Measurements from ENCODE around the gene PHKG2.
A peak's percentile ranks its signal among the peaks of the same experiment; 100 is the strongest.

The PHKG2 gene

DNA sequence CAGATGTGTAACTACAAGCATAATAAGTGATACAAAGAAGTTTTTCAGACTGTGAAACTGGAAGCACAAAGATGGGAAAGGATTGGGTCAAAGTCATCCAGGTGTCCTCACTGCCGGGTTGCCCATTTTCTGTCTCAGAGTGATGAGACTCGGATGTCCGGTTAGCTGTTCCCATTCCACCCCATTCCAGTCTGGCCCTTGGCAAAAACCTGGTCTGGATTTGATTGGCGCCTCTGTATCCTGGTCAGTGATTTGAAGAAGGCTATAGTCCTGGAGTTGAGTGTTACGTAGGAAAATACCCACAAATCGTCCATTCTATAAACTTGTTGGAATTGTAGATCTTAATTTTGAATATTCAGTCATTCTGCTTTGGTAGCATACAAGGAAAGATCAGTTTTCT is 19.9 kb upstream of the PHKG2 start:
- DNase-seq (ENCODE audit: low spot score), result no peak

DNA sequence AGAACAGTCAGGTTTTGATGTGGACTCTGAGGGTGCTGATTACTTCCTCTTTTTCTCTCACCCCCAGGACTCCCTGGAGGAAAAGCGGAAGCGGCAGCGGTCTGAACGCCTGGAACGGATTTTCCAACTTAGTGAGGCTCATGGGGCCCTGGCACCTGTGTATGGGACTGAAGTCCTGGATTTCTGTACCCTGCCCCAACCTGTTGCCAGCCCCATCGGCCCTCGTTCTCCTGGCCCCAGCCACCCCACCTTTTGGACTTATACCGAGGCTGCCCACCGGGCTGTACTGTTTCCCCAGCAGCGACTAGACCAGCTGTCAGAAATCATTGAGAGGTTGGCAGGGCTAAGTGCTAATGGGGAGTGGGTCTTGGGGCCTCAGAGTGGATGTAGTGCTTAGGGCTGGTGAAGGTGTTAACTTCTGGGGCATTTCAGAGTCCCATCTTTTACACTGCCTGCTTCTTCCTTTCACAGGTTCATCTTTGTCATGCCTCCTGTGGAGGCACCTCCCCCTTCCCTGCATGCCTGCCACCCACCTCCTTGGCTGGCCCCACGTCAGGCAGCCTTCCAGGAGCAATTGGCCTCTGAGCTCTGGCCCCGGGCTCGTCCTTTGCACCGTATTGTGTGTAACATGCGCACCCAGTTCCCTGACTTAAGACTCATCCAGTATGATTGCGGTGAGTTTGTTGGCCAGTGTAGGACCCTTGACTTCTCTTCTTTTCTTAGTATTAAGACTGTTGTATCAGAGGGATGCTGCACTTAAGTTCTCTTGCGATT is 19.1 kb upstream of the PHKG2 start:
- DNase-seq (ENCODE audit: low spot score), result no peak

DNA sequence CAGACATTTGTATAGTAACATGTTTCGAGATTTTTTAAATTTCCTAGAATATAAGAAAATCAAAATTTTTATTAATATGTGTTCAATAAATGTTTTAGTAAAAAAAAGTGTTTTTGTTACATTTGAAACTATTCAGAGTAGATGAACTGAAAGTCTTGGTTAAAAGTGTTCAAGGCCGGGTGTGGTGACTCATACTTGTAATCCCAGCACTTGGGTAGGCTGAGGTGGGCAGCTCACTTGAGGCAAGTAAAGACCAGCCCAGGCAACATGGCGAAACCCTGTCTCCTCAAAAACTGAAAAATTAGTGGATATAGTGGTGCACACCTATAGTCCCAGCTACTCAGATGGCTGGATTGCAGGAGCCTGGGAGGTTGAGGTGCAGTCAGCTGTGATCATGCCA is 16.8 kb upstream of the PHKG2 start:
- DNase-seq (ENCODE audit: low spot score), result no peak

DNA sequence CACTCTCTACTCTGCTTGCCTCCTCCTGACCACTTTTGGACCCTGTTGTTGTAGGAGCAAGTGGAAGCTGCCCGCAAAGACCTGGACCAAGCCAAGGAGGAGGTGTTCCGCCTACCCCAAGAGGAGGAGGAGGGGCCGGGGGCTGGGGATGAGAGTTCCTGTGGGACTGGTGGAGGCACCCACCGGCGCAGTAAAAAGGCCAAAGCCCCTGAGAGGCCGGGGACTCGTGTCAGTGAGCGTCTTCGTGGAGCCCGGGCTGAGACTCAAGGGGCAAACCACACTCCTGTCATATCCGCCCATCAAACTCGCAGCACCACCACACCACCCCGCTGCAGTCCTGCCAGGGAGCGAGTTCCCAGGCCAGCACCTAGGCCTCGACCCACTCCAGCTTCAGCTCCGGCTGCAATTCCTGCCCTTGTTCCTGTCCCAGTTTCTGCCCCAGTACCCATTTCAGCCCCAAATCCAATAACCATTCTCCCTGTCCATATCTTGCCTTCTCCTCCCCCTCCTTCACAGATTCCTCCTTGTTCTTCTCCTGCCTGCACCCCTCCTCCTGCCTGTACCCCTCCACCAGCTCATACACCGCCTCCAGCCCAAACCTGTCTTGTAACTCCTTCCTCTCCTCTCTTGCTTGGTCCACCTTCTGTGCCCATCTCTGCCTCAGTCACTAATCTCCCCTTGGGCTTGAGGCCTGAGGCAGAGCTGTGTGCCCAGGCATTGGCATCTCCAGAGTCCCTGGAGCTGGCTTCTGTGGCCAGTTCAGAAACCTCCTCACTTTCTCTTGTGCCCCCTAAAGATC is 11.0 kb upstream of the PHKG2 start:
- no peak for DNase-seq (ENCODE audit: low spot score)

DNA sequence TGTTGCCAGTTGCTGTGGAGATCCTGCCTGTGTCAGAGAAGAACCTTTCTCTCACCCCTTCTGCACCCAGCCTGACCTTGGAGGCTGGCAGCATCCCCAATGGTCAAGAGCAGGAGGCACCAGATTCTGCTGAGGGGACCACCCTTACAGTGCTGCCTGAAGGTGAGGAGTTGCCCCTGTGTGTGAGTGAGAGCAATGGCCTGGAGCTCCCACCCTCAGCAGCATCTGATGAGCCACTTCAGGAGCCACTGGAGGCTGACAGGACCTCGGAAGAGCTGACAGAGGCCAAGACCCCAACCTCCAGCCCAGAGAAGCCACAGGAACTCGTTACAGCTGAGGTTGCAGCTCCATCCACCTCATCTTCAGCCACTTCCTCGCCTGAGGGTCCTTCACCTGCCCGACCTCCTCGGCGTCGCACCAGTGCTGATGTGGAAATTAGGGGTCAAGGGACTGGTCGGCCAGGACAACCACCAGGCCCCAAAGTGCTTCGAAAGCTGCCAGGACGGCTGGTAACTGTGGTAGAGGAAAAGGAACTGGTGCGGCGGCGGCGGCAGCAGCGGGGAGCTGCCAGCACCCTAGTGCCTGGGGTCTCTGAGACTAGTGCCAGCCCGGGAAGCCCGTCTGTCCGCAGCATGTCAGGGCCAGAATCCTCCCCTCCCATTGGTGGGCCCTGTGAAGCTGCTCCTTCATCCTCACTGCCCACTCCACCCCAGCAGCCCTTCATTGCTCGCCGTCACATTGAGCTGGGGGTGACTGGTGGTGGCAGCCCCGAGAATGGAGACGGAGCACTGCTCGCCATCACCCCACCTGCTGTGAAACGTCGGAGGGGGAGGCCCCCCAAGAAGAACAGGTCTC is 10.2 kb upstream of the PHKG2 start:
- DNase-seq (ENCODE audit: low spot score), result no peak

DNA sequence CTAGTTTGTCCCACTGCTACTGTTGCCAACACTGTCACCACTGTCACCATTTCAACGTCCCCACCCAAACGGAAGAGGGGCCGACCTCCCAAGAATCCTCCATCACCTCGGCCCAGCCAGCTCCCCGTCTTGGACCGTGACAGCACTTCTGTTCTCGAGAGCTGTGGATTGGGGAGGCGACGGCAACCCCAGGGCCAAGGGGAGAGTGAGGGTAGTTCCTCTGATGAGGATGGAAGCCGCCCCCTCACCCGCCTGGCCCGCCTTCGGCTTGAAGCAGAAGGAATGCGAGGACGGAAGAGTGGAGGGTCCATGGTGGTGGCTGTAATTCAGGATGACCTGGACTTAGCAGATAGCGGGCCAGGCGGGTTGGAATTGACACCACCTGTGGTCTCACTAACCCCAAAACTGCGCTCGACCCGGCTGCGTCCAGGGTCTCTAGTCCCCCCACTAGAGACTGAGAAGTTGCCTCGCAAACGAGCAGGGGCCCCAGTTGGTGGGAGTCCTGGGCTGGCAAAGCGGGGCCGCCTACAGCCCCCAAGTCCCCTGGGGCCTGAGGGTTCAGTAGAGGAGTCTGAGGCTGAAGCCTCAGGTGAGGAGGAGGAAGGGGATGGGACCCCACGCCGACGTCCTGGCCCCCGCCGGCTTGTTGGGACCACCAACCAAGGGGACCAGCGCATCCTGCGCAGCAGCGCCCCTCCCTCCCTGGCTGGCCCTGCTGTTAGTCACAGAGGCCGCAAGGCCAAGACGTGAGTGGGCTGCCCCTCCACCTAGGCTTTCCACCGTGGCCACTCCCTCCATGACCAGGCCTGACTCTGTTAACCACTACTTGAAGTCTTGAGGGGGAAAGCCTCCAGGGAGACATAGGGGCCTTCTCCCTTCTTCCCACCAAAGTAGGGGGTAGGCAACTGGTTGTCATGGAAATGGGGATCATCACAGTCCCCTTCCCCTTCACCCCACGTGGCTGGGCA is 9.0 kb upstream of the PHKG2 start:
- DNase-seq (ENCODE audit: low spot score), result no peak

DNA sequence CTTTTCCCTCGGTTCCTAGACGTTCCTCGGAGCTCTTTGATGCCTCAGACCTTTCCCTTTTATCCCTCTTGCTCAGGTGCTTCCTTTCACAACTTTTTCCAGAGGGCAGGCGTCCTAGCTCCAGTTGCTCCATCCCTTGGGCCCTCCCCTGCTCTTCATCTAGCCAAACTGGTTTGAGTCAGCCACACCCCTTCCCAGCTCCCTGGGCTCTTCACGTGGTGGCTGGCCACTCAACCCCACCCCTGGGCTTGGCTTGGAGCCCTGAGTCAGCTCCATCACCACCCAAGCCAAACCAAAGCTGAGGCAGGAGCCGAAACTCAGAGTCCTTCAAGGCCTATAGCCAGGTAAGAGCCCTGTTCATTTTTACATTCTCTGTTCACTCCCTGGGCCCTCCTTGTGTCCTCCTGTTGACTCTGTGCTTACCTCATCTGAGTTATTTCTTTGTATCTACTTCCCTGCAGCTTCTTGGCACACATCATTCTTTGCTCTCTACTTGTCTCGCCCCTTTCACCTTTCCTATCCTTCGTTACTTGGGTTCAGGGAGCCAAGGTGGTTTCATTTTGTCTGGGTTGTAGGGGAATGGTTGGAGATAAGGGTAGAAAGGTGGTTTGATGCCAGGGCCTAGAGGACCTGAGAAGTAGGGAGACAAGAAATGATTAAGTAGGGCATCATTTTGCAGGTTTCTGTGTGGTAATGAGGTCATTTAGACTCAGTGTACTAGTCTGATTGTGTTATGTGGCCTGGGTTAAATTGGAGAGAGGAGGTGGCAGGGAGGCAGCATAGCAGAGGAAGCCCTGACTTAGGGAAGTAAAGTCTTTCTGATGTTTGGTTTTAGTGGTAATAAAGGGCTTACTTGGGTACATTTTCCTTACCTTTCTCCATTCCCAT is 7.6 kb upstream of the PHKG2 start:
- DNase-seq (ENCODE audit: low spot score), result no peak

DNA sequence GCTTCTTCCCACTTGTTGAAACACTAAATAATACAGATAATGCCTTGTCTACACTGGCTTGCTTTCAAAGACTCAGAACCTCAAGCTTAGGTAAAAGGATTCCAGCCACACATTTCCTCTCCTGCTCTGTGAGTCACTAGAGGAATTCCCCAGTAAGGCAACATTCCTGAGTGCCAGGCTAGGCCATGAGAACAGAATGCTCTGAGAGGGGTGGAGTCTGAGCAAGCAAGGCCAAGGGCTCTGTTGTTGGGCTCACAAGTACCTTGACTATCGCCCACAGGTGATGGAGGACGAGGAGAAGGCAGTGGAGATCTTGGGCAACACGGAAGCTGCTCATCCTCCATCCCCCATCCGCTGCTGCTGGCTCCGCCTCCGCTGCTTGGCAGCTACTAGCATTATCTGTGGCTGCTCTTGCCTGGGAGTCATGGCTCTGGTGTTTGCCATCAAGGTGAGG is 6.7 kb upstream of the PHKG2 start:
- peak; percentile 45 for DNase-seq (ENCODE audit: low spot score)

DNA sequence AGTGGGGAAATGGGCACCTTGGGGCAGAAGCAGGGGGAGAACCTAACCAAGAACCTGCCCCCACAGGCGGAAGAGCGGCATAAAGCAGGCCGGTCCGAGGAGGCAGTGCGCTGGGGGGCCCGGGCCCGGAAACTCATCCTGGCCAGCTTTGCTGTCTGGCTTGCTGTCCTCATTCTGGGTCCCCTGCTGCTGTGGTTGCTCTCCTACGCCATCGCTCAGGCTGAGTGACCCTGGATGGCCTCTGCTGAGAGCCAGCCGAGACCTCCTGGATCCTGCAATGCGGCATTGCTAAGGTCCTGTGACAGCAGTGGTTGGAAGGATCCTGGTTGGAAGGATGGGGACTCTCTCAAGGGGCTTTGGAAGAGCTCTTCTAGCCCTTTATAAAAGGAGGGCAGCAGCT is 4.5 kb upstream of the PHKG2 start:
- DNase-seq (ENCODE audit: low spot score), result no peak

DNA sequence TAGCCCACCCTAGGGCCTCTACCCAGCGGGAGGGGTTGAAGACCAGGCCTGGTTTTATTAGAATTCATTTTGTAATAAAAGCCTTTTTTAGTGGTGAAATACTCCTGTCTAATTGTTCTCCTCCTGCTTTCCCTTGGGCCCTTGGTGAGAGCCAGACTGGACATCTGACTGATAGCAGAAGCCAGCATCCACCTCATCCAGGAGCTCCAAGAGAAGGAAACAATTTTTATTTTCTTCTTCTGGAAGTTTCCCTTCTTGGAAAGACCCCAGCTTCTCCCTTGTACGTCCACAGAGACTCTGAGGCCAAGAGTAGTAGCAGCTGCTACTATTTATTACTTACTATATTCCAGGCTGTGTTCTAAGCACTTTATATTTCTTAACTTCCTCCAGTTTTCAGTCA is 4.0 kb upstream of the PHKG2 start:
- no peak for DNase-seq (ENCODE audit: low spot score)

DNA sequence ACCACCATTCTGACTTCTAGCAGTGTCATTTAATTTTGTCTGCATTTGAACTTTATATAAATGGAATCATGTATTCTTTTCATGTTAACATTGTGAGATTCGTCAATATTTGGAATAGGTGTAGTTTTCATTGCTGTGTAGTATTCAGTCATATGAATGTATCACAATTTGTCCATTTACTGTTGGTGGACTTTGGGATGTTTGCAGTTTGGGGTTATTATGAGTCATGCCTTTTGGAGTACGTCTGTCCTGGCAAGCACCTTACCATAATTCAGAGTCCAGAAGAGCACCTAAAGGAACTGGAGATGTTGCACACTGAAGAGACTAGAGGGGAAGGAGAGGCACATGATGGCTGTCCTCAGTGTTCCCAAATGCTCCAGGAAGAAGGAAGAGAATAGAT is 3.1 kb upstream of the PHKG2 start:
- DNase-seq (ENCODE audit: low spot score), result no peak

DNA sequence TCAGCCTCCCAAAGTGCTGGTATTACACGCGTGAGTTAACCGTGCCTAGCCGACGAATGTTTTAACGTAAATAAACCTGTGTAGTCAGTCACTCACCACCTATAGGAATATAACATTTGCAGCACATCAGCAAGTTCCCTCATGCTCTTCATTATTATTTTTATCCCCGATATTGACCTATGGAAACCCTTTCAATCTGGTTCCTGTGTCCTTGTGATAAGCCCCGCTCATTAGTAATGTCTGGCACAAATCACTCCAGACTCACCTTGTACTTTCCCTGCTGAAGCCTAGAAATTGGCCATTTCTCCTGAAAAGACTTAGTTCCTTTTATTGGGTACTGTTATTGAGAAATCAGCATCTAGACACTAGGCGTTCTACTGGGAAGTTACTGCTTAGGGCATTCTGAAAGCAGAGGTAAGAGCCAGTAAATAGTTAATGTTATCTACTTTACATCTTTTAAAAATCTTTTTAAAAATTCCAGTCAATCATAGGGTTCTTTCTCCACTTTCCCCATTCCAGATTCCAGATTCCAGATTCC is 1.5 kb upstream of the PHKG2 start:
- no peak for DNase-seq (ENCODE audit: low spot score)

DNA sequence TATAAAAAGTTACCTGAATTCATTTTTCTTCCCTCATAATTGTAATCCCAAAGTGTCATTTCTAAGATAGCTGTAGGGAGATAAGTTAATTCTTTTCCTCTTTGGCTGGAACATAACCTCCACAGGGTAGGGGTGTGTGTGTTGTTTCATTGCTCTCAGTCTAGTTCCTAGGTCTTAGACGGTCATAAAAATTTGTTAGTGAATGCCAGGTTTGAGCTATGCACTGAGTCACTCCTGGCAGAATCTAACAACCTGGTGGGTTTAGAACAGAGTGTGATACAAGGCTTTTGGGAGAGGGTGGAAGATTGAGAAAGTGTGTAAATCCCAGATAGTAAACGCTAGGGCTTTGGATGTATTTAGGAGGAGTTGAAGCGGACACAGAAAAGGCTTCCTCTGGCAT is 894 bp upstream of the PHKG2 start:
- DNase-seq (ENCODE audit: low spot score), result peak; percentile 53

DNA sequence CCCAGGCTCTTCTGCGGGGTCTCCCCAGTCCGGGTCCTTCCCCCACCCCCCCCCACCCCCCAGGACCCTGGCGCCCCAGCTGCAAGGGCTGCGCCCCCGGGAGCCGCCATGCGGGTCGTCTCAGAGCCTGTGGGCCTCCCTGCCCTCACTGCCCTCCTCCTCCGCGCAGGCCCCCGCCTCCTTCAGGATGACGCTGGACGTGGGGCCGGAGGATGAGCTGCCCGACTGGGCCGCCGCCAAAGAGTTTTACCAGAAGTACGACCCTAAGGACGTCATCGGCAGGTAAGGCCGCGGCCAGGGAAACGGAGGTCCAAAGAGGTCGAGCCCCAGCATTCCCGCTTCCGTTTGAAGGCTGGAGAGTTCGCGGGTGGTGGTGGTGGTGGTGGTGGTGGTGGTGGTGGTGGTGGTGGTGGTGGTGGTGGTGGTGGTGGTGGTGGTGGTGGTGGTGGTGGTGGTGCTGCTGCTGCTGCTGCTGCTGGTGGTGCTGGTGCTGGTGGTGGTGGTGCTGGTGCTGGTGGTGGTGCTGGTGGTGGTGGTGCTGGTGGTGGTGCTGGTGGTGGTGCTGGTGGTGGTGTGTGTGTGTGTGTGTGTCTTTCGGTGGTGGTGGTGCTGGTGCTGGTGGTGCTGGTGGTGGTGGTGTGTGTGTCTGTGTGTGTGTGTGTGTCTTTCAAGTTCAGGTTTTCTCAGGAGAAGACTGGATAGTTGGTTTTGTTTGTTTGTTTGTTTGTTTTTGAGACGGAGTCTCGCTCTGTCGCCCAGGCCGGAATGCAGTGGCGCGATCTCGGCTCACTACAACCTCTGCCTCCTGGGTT is 615 bp downstream of the PHKG2 start:
- DNase-seq (ENCODE audit: low spot score), result peak; percentile 76

DNA sequence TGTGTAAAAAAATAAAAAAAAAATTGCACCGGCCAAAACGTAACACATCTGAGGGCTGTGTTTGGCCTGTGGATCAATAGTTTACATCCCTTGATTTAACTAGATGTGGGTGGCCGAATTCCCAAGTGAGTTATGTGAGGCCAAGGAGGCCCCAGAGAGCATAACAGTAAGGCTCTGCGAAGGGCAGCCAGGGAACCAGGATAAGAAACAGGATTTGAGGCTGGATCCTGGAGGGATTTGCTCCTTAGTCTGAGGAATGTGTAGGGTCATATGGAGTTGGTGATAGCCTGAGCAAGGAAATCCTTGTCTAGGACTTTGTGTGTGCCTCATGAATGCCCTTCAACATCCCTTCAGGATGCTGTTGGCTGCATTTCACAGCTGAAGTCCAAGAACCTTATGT is 2.0 kb downstream of the PHKG2 start:
- no peak for DNase-seq (ENCODE audit: low spot score)

DNA sequence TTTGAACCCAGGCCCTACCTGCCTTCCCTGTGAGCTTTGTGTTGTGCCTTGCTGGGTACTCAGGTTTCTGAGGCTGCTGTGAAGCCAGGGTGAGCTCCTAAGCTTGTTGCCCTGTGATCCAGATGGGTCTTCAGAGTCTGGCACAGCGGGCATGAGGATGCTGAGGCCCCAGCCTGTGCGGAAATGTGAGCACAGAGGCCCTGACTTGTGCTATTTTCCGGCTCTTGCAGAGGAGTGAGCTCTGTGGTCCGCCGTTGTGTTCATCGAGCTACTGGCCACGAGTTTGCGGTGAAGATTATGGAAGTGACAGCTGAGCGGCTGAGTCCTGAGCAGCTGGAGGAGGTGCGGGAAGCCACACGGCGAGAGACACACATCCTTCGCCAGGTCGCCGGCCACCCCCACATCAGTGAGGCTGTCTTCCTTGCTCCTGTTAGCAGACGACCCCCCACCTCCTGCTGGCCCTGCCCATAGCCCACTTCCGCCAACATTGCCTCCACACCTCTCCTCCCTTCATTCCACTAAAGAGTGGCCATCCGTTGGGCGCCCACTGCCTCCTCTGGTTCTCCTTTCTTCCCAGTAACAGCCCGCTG is 2.7 kb downstream of the PHKG2 start:
- no peak for DNase-seq (ENCODE audit: low spot score)

DNA sequence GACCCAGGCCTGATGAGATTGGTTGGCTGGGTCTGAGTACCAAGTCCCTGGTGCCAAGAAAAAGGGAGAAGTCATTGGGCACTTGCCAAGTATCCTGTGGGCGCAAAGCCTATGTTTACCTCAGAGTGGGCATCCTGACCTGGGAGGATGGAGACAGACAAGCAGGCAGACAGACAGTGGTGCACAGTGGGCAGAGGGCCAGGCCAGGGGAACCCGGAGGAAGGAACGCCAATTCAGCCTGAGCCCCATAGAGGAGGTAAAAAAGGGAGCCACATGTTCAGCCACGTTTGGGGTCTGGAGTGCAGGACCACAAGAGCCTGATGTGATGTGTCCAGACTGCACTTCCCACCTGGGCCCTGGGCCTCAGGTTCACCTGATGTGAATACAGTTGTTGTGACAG is 5.4 kb downstream of the PHKG2 start:
- DNase-seq (ENCODE audit: low spot score), result no peak

DNA sequence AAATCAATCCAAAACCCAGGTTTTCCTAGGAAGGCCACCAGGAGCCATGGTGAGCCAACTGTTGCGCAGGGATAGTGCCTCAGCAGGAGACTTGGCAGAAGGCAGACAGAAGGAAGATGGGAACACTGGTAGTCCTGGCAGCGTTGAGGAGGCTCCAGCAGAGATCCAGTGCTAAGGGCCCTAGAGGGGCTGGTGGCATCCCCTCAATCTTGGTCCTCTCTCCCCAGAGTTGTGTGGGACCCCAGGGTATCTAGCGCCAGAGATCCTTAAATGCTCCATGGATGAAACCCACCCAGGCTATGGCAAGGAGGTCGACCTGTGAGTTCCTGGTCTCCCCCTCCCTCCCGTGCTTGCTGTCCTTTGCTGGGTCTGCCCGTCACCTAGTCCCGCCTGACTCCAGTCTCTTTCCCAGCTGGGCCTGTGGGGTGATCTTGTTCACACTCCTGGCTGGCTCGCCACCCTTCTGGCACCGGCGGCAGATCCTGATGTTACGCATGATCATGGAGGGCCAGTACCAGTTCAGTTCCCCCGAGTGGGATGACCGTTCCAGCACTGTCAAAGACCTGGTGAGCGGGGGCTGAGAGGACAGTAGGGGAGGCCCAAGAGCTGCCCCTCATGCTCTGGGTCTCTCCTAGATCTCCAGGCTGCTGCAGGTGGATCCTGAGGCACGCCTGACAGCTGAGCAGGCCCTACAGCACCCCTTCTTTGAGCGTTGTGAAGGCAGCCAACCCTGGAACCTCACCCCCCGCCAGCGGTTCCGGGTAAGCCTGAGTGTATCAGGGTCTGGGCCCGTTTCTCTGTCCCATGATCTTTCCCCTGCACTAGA is 7.9 kb downstream of the PHKG2 start:
- no peak for DNase-seq (ENCODE audit: low spot score)

All from RKO (cell line).